Natural killer cell (primary cell): ENCODE results near the gene SETD3. TPM values are rescaled to one million over a fixed set of nuclear protein-coding genes. Genes with fewer than 3 reads are reported as not detected.

Experiments used
- ATAC-seq, 3 donors: fragments of 150-1000 bp in 2 of 3; fragments of 200-7000 bp in 1 of 3; cut with Tn5 transposase; 1 replicate in 1 of 3; 2 replicates in 2 of 3; pipeline ENCODE4 v1.10.0; 2021; ENCODE audit warnings: mild to moderate bottlenecking in 2 of 3, moderate library complexity in 2 of 3
- DNase-seq, 2 donors: peaks; one replicate each; pipeline versions ENCODE4 v3.0.0 to v3.0.0-alpha.2; 2013 to 2021; ENCODE audit warnings: mixed read lengths in 1 of 2
- H3K27ac ChIP-seq: one replicate; pipeline ENCODE4 v1.5.1; 2013; ENCODE audit warnings: mild to moderate bottlenecking, low read length
- H3K27me3 ChIP-seq: one replicate; pipeline ENCODE4 v1.6.1; 2013; ENCODE audit warnings: low read length; ENCODE audit not compliant: control insufficient read depth, insufficient read depth
- H3K36me3 ChIP-seq: one replicate; pipeline ENCODE4 v1.6.1; 2013; ENCODE audit warnings: low read length; ENCODE audit not compliant: control insufficient read depth, insufficient read depth
- H3K4me1 ChIP-seq: one replicate; pipeline ENCODE4 v1.6.1; 2013; ENCODE audit warnings: low read length; ENCODE audit not compliant: control insufficient read depth, insufficient read depth
- H3K4me3 ChIP-seq: one replicate; pipeline ENCODE4 v1.5.1; 2013; ENCODE audit warnings: low read length
- H3K9me3 ChIP-seq: one replicate; pipeline ENCODE4 v1.6.1; 2013; ENCODE audit warnings: low read length; ENCODE audit not compliant: control insufficient read depth, insufficient read depth
- H3K27ac Mint-ChIP-seq, 2 donors: one replicate each; pipeline ENCODE4 v1.8.0; 2022; ENCODE audit warnings: mild to moderate bottlenecking in 2 of 2, mixed read lengths in 2 of 2, moderate library complexity in 1 of 2
- H3K27me3 Mint-ChIP-seq, 2 donors: one replicate each; pipeline ENCODE4 v1.8.0; 2022; ENCODE audit warnings: low read depth in 2 of 2, mixed read lengths in 2 of 2
- H3K36me3 Mint-ChIP-seq: one replicate; pipeline ENCODE4 v1.8.0; 2022; ENCODE audit warnings: mixed read lengths
- H3K4me1 Mint-ChIP-seq, 2 donors: one replicate each; pipeline ENCODE4 v1.8.0; 2022; ENCODE audit warnings: mixed read lengths in 2 of 2
- H3K4me3 Mint-ChIP-seq: one replicate; pipeline ENCODE4 v1.8.0; 2022; ENCODE audit warnings: mild to moderate bottlenecking, moderate library complexity, mixed read lengths
- H3K9me3 Mint-ChIP-seq, 2 donors: one replicate each; pipeline ENCODE4 v1.8.0; 2022; ENCODE audit warnings: mixed read lengths in 2 of 2
- WGBS: methylation state at CpG from one replicate; pipeline ENCODE4 v1.1.7; 2013; ENCODE audit warnings: missing lambda C conversion rate; ENCODE audit not compliant: insufficient coverage; 5-methylcytosine and 5-hydroxymethylcytosine counted together
- intact Hi-C: fragments of 100-400 bp; cut with micrococcal nuclease; formaldehyde crosslinking; loops from one replicate; pipeline ENCODE4 v1.14.2; 2022
- total RNA-seq, 4 donors: library from RNA; stranded (reverse); fragments of 120-200 nt in 1 of 4; gene quantifications; one replicate each; pipeline versions ENCODE4 v1.2.3 to v1.2.4, GENCODE V29; 2013 to 2022
- TF ChIP-seq, protein P1 (sequence below): fragments of 200-600 bp; IDR thresholded peaks from one replicate; pipeline ENCODE4 v1.8.0; 2022; ENCODE audit warnings: antibody characterized with exemption

SETD3 gene
- total RNA-seq, 3 donors from 2014 or later (not counting 1 experiment from before 2014, with no cell fraction given), result 111 to 160 (median 137) TPM

DNA sequence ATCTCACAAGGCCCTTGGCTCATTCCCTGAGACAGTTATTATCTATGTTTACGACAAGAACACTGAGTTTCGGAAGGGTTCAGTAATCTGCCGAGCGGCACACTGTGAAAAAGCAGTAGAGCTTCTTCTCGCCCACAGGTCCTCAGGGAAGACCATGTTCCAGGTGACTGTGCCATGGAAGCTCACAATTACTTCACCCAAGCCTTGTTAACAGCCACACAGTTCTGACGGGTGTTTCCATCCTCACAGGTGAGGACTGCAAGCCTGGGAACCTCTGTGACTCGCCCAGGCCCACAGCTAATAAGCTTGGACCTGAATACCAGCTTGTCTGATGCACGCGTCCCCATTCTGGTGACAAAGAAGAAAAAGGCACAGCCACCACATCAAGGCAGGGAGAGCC is 15.4 kb downstream of the SETD3 start:
- no peak overlapping the region for H3K27ac ChIP-seq
- H3K27me3 Mint-ChIP-seq, result no peaks in the 10 kb centered on the region
- DNase-seq (no peak), ATAC-seq (no peak)
- H3K4me3 Mint-ChIP-seq, result no peak overlapping the region
- intact Hi-C loops, result no loop called here
- TF ChIP-seq, protein P1, sequence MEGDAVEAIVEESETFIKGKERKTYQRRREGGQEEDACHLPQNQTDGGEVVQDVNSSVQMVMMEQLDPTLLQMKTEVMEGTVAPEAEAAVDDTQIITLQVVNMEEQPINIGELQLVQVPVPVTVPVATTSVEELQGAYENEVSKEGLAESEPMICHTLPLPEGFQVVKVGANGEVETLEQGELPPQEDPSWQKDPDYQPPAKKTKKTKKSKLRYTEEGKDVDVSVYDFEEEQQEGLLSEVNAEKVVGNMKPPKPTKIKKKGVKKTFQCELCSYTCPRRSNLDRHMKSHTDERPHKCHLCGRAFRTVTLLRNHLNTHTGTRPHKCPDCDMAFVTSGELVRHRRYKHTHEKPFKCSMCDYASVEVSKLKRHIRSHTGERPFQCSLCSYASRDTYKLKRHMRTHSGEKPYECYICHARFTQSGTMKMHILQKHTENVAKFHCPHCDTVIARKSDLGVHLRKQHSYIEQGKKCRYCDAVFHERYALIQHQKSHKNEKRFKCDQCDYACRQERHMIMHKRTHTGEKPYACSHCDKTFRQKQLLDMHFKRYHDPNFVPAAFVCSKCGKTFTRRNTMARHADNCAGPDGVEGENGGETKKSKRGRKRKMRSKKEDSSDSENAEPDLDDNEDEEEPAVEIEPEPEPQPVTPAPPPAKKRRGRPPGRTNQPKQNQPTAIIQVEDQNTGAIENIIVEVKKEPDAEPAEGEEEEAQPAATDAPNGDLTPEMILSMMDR, result no peak
- no peaks in the 10 kb centered on the region for H3K9me3 Mint-ChIP-seq
- H3K36me3 Mint-ChIP-seq, result peaks cover 19% of the 10 kb centered on the region
- no peaks in the 10 kb centered on the region for H3K9me3 ChIP-seq
- H3K4me1 ChIP-seq, result peaks cover 44% of the 10 kb centered on the region
- H3K4me3 ChIP-seq, result no peak overlapping the region
- peak overlapping the region in 1 of 2 donors; percentile 91 for H3K27ac Mint-ChIP-seq
- no peaks in the 10 kb centered on the region for H3K27me3 ChIP-seq
- H3K36me3 ChIP-seq, result peaks cover 42% of the 10 kb centered on the region
- WGBS, result 92% methylated on average over 9 of the region's 9 CpGs
- H3K4me1 Mint-ChIP-seq, result peaks cover 83 to 90% of the 10 kb centered on the region in 2 donors

DNA sequence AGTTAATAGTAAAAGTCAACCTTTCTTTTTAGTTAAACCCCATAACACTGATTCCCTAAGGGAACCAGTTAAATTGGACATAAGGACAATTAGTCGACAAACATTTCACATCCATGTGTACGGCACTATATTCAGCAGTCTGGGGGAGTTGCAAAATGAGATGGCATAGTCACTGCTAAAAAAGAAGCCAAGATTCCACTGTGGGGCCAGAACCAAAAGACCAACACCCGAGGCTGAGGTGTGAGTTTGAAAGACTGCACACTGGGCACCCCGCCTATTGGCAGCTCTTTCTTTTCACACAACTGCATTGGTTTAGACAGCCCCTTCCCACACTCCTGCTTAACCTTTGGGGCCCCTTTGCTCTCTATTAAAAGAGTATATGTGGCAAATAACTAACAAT is 16.7 kb downstream of the SETD3 start:
- ATAC-seq, result peak; percentile 62 to 80 (median 72)
- WGBS, result 75% methylated on average over 4 of the region's 4 CpGs
- Histone ChIP-seq H3K4me3 (no peak overlapping the region), H3K27ac (peak overlapping the region; percentile 35), H3K36me3 (peaks cover 50% of the 10 kb centered on the region), H3K4me1 (peaks cover 37% of the 10 kb centered on the region), H3K9me3 (no peaks in the 10 kb centered on the region), H3K27me3 (no peaks in the 10 kb centered on the region)
- Mint-ChIP-seq H3K27me3 (no peaks in the 10 kb centered on the region), H3K9me3 (no peaks in the 10 kb centered on the region), H3K36me3 (peaks cover 19% of the 10 kb centered on the region), H3K27ac (peak overlapping the region; percentile 83 to 91), H3K4me1 (peaks cover 70 to 79% of the 10 kb centered on the region in 2 donors), H3K4me3 (peak overlapping the region; percentile 75)
- TF ChIP-seq, protein P1, result no peak
- no peak for DNase-seq
- intact Hi-C loops, result no loop called here

DNA sequence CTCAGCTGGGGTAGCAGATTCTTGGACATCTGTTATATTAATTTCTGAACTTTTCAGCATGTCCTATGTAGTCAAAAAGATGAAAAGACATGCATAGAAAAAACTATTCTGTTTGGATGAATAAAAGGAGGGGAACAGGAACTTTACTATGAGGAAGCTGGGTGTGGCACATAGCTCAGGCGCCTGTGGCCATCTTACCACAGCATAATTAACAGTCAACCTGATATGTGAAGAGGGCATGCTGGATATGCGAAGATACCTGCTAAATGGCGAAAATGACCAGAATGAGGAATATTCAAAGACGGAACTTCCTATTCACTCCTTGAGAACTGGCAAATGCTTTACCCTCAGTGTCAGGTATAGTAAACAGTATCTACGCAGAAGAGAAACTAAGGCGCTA is 18.4 kb downstream of the SETD3 start:
- Histone ChIP-seq H3K27me3 (no peaks in the 10 kb centered on the region), H3K36me3 (peaks cover 62% of the 10 kb centered on the region), H3K4me3 (no peak overlapping the region), H3K9me3 (no peaks in the 10 kb centered on the region), H3K27ac (no peak overlapping the region), H3K4me1 (peaks cover 20% of the 10 kb centered on the region)
- Mint-ChIP-seq H3K36me3 (peaks cover 29% of the 10 kb centered on the region), H3K4me1 (peaks cover 53 to 61% of the 10 kb centered on the region in 2 donors), H3K4me3 (peak overlapping the region; percentile 82), H3K27ac (peak overlapping the region; percentile 67 to 91), H3K9me3 (no peaks in the 10 kb centered on the region), H3K27me3 (no peaks in the 10 kb centered on the region)
- ATAC-seq, result peak in 1 of 3 donors; percentile 27
- TF ChIP-seq, protein P1, result no peak
- DNase-seq, result no peak
- intact Hi-C loops, result no loop called here
- 73% methylated on average over 4 of the region's 6 CpGs for WGBS
